GM12878 (cell line): Measurements from ENCODE around the gene OR2C3. TPM values are rescaled to one million over a fixed set of nuclear protein-coding genes. Genes with fewer than 3 reads are reported as not detected.

ENCODE experiments used
- ATAC-seq: fragments of 200-7000 bp; cut with Tn5 transposase; 3 replicates; pipeline ENCODE4 v1.9.1; 2020; ENCODE audit warnings: mild to moderate bottlenecking, moderate library complexity
- BruUV-seq: library from RNA; stranded (reverse); fragments of 400-500 nt; replicated peaks from 2 replicates; lab custom pipeline; 2021; lab: Mats Ljungman, UMichigan
- CTCF ChIA-PET: fragments of 300-600 bp; sonication (Branson Sonifier 250); formaldehyde crosslinking; extraction: SDS; loops from one replicate; lab custom pipeline; 2021; ENCODE audit warnings: inconsistent platforms; lab: Yijun Ruan, JAX
- POLR2A ChIA-PET: fragments of 350-600 bp; formaldehyde crosslinking; extraction: SDS; loops from one replicate; lab custom pipeline; 2021; ENCODE audit warnings: inconsistent platforms; lab: Charles Lee
- RAD21 ChIA-PET: fragments of 300-600 bp; sonication (Branson Sonifier 250); formaldehyde crosslinking; loops from one replicate; lab custom pipeline; 2023; ENCODE audit warnings: antibody characterized with exemption; ENCODE audit not compliant: unreplicated experiment; lab: Charles Lee
- SMC1A ChIA-PET: fragments of 300-600 bp; sonication (Branson Sonifier 250); formaldehyde crosslinking; loops from one replicate; lab custom pipeline; 2023; ENCODE audit not compliant: unreplicated experiment, uncharacterized antibody; lab: Charles Lee
- DNase-seq: peaks from one replicate; pipeline ENCODE4 v3.0.0-alpha.2; 2011; ENCODE audit warnings: low read depth, low spot score
- FAIRE-seq: peaks from 3 replicates; lab custom pipeline; 2011; peaks lifted over from hg19 to GRCh38; lab: Jason Lieb, UNC
- H2AFZ ChIP-seq: 2 replicates; pipeline ENCODE4 v1.6.0; 2011; ENCODE audit warnings: low read depth, low read length, control low read depth; ENCODE audit not compliant: control insufficient read depth
- H3K27ac ChIP-seq: 2 replicates; pipeline ENCODE4 v1.5.1; 2011; ENCODE audit warnings: control low read depth; ENCODE audit not compliant: control insufficient read depth, insufficient read depth
- H3K27me3 ChIP-seq, 2 experiments: replicated peaks in 1 of 2; 2 replicates each; pipeline versions ENCODE4 v1.6.0 to v1.6.1; 2011; ENCODE audit warnings: low read length in 1 of 2; ENCODE audit not compliant: control insufficient read depth in 2 of 2, insufficient read depth in 2 of 2
- H3K36me3 ChIP-seq, 2 experiments: 2 replicates each; pipeline ENCODE4 v1.5.1; 2011; ENCODE audit warnings: low read length in 1 of 2; ENCODE audit not compliant: control insufficient read depth in 2 of 2, insufficient read depth in 2 of 2
- H3K4me1 ChIP-seq: 2 replicates; pipeline ENCODE4 v1.6.1; 2011; ENCODE audit warnings: mild to moderate bottlenecking, low read length, moderate library complexity, mixed read lengths; ENCODE audit not compliant: control insufficient read depth, insufficient read depth
- H3K4me2 ChIP-seq: 2 replicates; pipeline ENCODE4 v1.6.0; 2011; ENCODE audit warnings: control low read depth; ENCODE audit not compliant: control insufficient read depth, insufficient read depth
- H3K4me3 ChIP-seq: fragments of 200-600 bp; sonication (generic); 2 replicates; pipeline ENCODE4 v1.5.1; 2016
- H3K79me2 ChIP-seq: 2 replicates; pipeline ENCODE4 v1.6.0; 2011; ENCODE audit warnings: low read length; ENCODE audit not compliant: control insufficient read depth, insufficient read depth
- H3K9ac ChIP-seq: 2 replicates; pipeline ENCODE4 v1.8.0; 2011; ENCODE audit warnings: low read length, control low read depth, mixed read lengths; ENCODE audit not compliant: control insufficient read depth, insufficient read depth
- H3K9me3 ChIP-seq: replicated peaks from 3 replicates; pipeline ENCODE4 v1.5.1; 2011; ENCODE audit warnings: mild to moderate bottlenecking, low read length; ENCODE audit not compliant: control insufficient read depth, insufficient read depth
- H4K20me1 ChIP-seq: 2 replicates; pipeline ENCODE4 v1.6.0; 2011; ENCODE audit not compliant: control insufficient read depth, insufficient read depth
- BCL11A ChIP-seq: IDR thresholded peaks from 2 replicates; pipeline ENCODE4 v1.6.1; 2011; ENCODE audit warnings: low read depth, low read length
- CBX3 ChIP-seq: fragments of 200-600 bp; sonication (generic); IDR thresholded peaks from 2 replicates; pipeline ENCODE4 v1.6.1; 2016; ENCODE audit warnings: low read depth, borderline replicate concordance
- MTA3 ChIP-seq: IDR thresholded peaks from 2 replicates; pipeline ENCODE4 v1.6.1; 2012; ENCODE audit warnings: low read length, inconsistent platforms, borderline replicate concordance
- MXI1 ChIP-seq: fragments of 150-350 bp; IDR thresholded peaks from 2 replicates; pipeline ENCODE4 v1.6.1; 2011; ENCODE audit warnings: low read depth, mild to moderate bottlenecking, inconsistent platforms, low read length, improper control_type of control experiment
- NFYB ChIP-seq: IDR thresholded peaks from 2 replicates; pipeline ENCODE4 v1.6.1; 2011; ENCODE audit warnings: low read depth, mild to moderate bottlenecking, low read length, improper control_type of control experiment, moderate library complexity; ENCODE audit not compliant: insufficient read depth
- NR2F1 ChIP-seq: fragments of 450-650 bp; conservative IDR thresholded peaks from 2 replicates; pipeline ENCODE4 v1.6.1; 2017; ENCODE audit warnings: mild to moderate bottlenecking
- RB1 ChIP-seq: fragments of 450-650 bp; formaldehyde crosslinking; IDR thresholded peaks from 2 replicates; pipeline ENCODE4 v1.6.1; 2017; ENCODE audit warnings: mild to moderate bottlenecking, borderline replicate concordance
- SREBF2 ChIP-seq: IDR thresholded peaks from 2 replicates; pipeline ENCODE4 v1.6.1; 2012; ENCODE audit warnings: mild to moderate bottlenecking, low read length
- SRF ChIP-seq, 2 experiments: IDR thresholded peaks; 2 replicates each; pipeline ENCODE4 v1.6.1; 2011; ENCODE audit warnings: low read depth in 2 of 2, low read length in 2 of 2, mild to moderate bottlenecking in 1 of 2, moderate library complexity in 1 of 2
- YBX1 ChIP-seq: fragments of 450-650 bp; IDR thresholded peaks from 2 replicates; pipeline ENCODE4 v1.6.1; 2016; ENCODE audit warnings: antibody characterized with exemption
- WGBS: methylation state at CpG from one replicate; pipeline ENCODE4 v1.1.6; 2016; ENCODE audit warnings: low lambda C conversion rate; ENCODE audit not compliant: insufficient replicate concordance, insufficient coverage; ENCODE audit errors: missing lambda C conversion rate; 5-methylcytosine and 5-hydroxymethylcytosine counted together
- in situ Hi-C: fragments of 300-500 bp; cut with MboI; formaldehyde crosslinking; loops from 9 replicates; pipeline ENCODE4 v1.14.3; 2018; ENCODE audit warnings: mixed read lengths
- intact Hi-C: fragments of 100-400 bp; cut with micrococcal nuclease; formaldehyde crosslinking; loops from one replicate; pipeline ENCODE4 v1.14.2; 2022; ENCODE audit not compliant: unreplicated experiment
- polyA plus RNA-seq, 11 experiments: library from polyadenylated mRNA; depleted of rRNA in 4 of 11; unstranded in 6 of 11; stranded (reverse) in 5 of 11; fragments of >200 nt; fragmentation: Nextera tagmentation in 4 of 11; fragmentation: Illumina TruSeq in 1 of 11; extraction: Ambion mirVana in 4 of 11; extraction: Trizol in 1 of 11; gene quantifications; 1 replicate in 1 of 11; 2 replicates in 10 of 11; pipeline versions ENCODE4 v1.2.1 to v1.2.3, GENCODE V29; 2011 to 2016; ENCODE audit warnings: inconsistent platforms in 2 of 11, missing spikeins in 2 of 11, low read depth in 1 of 11
- total RNA-seq, 4 experiments: library from RNA; depleted of rRNA in 3 of 4; stranded (reverse); fragments of >200 nt in 3 of 4; fragmentation: Illumina TruSeq in 1 of 4; extraction: Trizol in 1 of 4; gene quantifications; 2 replicates each; pipeline versions ENCODE4 v1.2.1 to v1.2.3, GENCODE V29; 2013 to 2021
- TF ChIP-seq, protein P1 (sequence below): fragments of 450-650 bp; IDR thresholded peaks from 2 replicates; pipeline ENCODE4 v1.6.1; 2017; ENCODE audit warnings: antibody characterized with exemption, mild to moderate bottlenecking, moderate library complexity
- TF ChIP-seq, protein P2 (sequence below): fragments of 450-650 bp; IDR thresholded peaks from 2 replicates; pipeline ENCODE4 v1.6.1; 2017; ENCODE audit warnings: mild to moderate bottlenecking

The OR2C3 gene
- total and polyA plus RNA-seq, 10 of the 15 experiments (the other 5 are each of a cell fraction or from before 2014, with no cell fraction given): not detected

DNA sequence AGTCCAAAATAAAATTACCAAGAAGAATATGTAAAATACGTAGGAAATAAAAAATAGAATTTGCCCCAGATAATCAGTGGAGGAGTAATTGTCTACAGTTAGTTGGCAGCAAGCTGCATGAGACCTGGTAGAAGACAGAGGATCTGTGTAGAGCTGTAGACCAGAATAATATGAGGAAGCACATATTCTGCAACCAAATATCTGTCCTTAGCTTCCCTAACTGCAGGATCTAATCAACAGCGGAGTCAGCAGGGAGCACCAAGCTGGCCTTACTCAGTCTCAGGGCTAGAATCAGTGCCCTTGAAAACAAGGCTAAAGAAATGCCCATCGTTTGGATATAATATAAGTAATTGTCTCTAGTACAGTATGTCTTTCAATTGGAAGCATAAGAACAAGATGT, 6.6 kb upstream of the OR2C3 start:
- FAIRE-seq (no peak), ATAC-seq (no peak), DNase-seq (no peak)
- ChIA-PET RAD21 (no interaction called here), CTCF (no interaction called here), SMC1A (interaction anchor here (0.6 kb wide), 1 partner anchor 675 kb away, joined by 3 read pairs; no protein-coding TSS in a partner anchor), POLR2A (no interaction called here)
- in situ Hi-C loops (no loop called here), intact Hi-C loops (no loop called here)
- H3K9ac ChIP-seq: no peak overlapping the region
- BruUV-seq: no TSS peak
- H3K27ac ChIP-seq: no peak overlapping the region
- H2AFZ ChIP-seq: no peak overlapping the region
- no peaks in the 10 kb centered on the region for H4K20me1 ChIP-seq
- no peaks in the 10 kb centered on the region for H3K79me2 ChIP-seq
- no peaks in the 10 kb centered on the region for H3K4me1 ChIP-seq
- H3K4me2 ChIP-seq: no peak overlapping the region
- TF ChIP-seq, protein P1, sequence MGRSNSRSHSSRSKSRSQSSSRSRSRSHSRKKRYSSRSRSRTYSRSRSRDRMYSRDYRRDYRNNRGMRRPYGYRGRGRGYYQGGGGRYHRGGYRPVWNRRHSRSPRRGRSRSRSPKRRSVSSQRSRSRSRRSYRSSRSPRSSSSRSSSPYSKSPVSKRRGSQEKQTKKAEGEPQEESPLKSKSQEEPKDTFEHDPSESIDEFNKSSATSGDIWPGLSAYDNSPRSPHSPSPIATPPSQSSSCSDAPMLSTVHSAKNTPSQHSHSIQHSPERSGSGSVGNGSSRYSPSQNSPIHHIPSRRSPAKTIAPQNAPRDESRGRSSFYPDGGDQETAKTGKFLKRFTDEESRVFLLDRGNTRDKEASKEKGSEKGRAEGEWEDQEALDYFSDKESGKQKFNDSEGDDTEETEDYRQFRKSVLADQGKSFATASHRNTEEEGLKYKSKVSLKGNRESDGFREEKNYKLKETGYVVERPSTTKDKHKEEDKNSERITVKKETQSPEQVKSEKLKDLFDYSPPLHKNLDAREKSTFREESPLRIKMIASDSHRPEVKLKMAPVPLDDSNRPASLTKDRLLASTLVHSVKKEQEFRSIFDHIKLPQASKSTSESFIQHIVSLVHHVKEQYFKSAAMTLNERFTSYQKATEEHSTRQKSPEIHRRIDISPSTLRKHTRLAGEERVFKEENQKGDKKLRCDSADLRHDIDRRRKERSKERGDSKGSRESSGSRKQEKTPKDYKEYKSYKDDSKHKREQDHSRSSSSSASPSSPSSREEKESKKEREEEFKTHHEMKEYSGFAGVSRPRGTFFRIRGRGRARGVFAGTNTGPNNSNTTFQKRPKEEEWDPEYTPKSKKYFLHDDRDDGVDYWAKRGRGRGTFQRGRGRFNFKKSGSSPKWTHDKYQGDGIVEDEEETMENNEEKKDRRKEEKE: no peak
- TF ChIP-seq RB1 (no peak), MTA3 (no peak), MXI1 (no peak), YBX1 (no peak), NR2F1 (no peak), SREBF2 (no peak), BCL11A (no peak), SRF (IDR thresholded peaks at IDR 0.05; ENCODE audit: low read depth in 2 of 2, low read length in 2 of 2) (no peak), NFYB (no peak), CBX3 (no peak)
- TF ChIP-seq, protein P2, sequence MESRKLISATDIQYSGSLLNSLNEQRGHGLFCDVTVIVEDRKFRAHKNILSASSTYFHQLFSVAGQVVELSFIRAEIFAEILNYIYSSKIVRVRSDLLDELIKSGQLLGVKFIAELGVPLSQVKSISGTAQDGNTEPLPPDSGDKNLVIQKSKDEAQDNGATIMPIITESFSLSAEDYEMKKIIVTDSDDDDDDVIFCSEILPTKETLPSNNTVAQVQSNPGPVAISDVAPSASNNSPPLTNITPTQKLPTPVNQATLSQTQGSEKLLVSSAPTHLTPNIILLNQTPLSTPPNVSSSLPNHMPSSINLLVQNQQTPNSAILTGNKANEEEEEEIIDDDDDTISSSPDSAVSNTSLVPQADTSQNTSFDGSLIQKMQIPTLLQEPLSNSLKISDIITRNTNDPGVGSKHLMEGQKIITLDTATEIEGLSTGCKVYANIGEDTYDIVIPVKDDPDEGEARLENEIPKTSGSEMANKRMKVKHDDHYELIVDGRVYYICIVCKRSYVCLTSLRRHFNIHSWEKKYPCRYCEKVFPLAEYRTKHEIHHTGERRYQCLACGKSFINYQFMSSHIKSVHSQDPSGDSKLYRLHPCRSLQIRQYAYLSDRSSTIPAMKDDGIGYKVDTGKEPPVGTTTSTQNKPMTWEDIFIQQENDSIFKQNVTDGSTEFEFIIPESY: no peak
- no peaks in the 10 kb centered on the region for H3K27me3 ChIP-seq
- no peak overlapping the region for H3K4me3 ChIP-seq
- H3K9me3 ChIP-seq: no peaks in the 10 kb centered on the region
- 12% methylated on average over 3 of the region's 3 CpGs for WGBS
- no peaks in the 10 kb centered on the region for H3K36me3 ChIP-seq
